Activated naive CD4-positive, alpha-beta T cell treated with anti-CD3 and anti-CD28 coated beads, Interleukin-2, amount 10 ng/mL, durations not matched to agents 7 days and 5 days (primary cell): ENCODE measurements around the gene MACROD1.

ENCODE experiments used
- CTCF ChIA-PET: fragments of 350-600 bp; sonication (Branson Sonifier 250); formaldehyde crosslinking; loops from one replicate; lab custom pipeline; 2021; ENCODE audit warnings: antibody characterized with exemption; lab: Charles Lee
- DNase-seq: peaks from one replicate; pipeline ENCODE4 v3.0.0-alpha.2; 2020
- H3K27ac Mint-ChIP-seq: one replicate; pipeline ENCODE4 v1.8.0; 2021; ENCODE audit warnings: mild to moderate bottlenecking, moderate library complexity, mixed read lengths
- H3K27me3 Mint-ChIP-seq: one replicate; pipeline ENCODE4 v1.8.0; 2021; ENCODE audit warnings: mild to moderate bottlenecking, mixed read lengths
- H3K36me3 Mint-ChIP-seq: one replicate; pipeline ENCODE4 v1.8.0; 2021; ENCODE audit warnings: mixed read lengths
- H3K4me1 Mint-ChIP-seq: one replicate; pipeline ENCODE4 v1.8.0; 2021; ENCODE audit warnings: mixed read lengths
- H3K4me3 Mint-ChIP-seq: one replicate; pipeline ENCODE4 v1.8.0; 2021; ENCODE audit warnings: mild to moderate bottlenecking, moderate library complexity, mixed read lengths
- H3K9me3 Mint-ChIP-seq: one replicate; pipeline ENCODE4 v1.8.0; 2021; ENCODE audit warnings: mixed read lengths

The MACROD1 gene

DNA sequence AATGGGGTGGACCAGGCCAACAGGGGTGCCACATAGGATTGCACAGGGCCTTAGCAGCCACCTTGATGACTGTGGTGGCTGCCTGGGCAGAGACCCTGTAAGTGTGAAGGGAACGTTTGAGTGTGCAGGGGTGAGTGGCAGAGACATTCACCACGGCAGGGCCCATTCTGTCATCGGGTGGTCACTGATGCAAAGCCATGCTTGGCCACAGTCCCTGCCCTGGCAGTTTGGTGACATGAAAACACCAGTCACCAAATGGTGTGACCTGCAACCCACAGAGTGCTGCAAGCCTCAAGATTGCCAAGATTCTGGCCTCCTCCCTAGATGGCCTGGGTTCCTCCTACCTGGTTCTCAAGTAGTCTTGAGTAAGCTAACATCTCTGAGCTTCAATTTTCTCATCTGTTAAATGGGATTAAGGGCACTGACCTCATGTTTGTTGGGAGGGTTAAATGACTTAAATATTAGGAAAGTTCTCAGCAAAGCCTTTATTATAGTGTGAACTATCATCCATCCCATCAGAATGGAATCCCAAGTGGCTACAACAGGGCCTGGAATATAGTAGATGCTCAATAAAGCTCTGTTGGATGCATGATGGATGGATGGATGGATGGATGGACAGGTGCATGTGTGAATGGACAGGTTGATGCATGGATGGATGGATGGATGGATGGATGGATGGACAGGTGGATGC is 53.0 kb downstream of the MACROD1 start:
- H3K9me3 Mint-ChIP-seq = no peaks in the 10 kb centered on the region
- H3K27me3 Mint-ChIP-seq = no peaks in the 10 kb centered on the region
- no peak overlapping the region for H3K27ac Mint-ChIP-seq
- DNase-seq = no peak
- H3K4me1 Mint-ChIP-seq = no peaks in the 10 kb centered on the region
- no peaks in the 10 kb centered on the region for H3K36me3 Mint-ChIP-seq
- no peak overlapping the region for H3K4me3 Mint-ChIP-seq
- CTCF ChIA-PET = no interaction called here

- no peak overlapping the region for H3K27ac Mint-ChIP-seq
- CTCF ChIA-PET = interaction anchor here (0.6 kb wide), 1 partner anchor 185 kb away, joined by 3 read pairs; no protein-coding TSS in a partner anchor
- no peaks in the 10 kb centered on the region for H3K36me3 Mint-ChIP-seq
- H3K4me3 Mint-ChIP-seq = no peak overlapping the region
- no peak for DNase-seq
- H3K9me3 Mint-ChIP-seq = no peaks in the 10 kb centered on the region
- no peaks in the 10 kb centered on the region for H3K27me3 Mint-ChIP-seq
- no peaks in the 10 kb centered on the region for H3K4me1 Mint-ChIP-seq
These were observed 55.2 kb downstream of the MACROD1 start for GRCh38 chr11:64110465-64111375.

DNA sequence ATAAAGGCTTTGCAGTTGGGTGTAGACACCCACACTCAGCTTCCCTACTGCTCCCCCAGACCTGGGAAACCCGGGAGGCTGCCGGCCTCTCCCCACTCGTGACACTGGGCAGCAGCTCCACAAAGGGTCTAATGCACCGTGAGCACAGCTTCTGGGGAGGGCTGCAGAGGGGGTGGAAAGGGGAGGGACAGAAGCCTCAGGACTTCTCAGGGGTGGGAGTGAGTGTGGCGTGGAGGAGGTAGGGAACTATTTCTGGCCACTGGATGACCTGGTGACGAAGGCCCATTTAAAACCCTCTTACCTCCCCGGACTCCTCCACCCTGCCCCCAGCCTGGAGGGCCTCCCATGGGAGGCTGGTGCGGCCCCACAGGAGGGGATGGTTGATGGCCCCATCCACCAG is 56.6 kb downstream of the MACROD1 start:
- CTCF ChIA-PET = interaction anchor here (1.8 kb wide), 1 partner anchor 109 kb away, joined by 3 read pairs; no protein-coding TSS in a partner anchor
- no peak overlapping the region for H3K4me3 Mint-ChIP-seq
- no peaks in the 10 kb centered on the region for H3K9me3 Mint-ChIP-seq
- no peak for DNase-seq
- H3K27me3 Mint-ChIP-seq = no peaks in the 10 kb centered on the region
- H3K36me3 Mint-ChIP-seq = no peaks in the 10 kb centered on the region
- H3K4me1 Mint-ChIP-seq = no peaks in the 10 kb centered on the region
- no peak overlapping the region for H3K27ac Mint-ChIP-seq

GRCh38 chr11:64107303-64107702 is 58.6 kb downstream of the MACROD1 start:
- CTCF ChIA-PET = no interaction called here
- no peak overlapping the region for H3K27ac Mint-ChIP-seq
- H3K27me3 Mint-ChIP-seq = no peaks in the 10 kb centered on the region
- H3K4me1 Mint-ChIP-seq = no peaks in the 10 kb centered on the region
- no peak for DNase-seq
- no peaks in the 10 kb centered on the region for H3K36me3 Mint-ChIP-seq
- no peak overlapping the region for H3K4me3 Mint-ChIP-seq
- no peaks in the 10 kb centered on the region for H3K9me3 Mint-ChIP-seq

GRCh38 chr11:64104632-64105031 is 61.3 kb downstream of the MACROD1 start:
- no peaks in the 10 kb centered on the region for H3K4me1 Mint-ChIP-seq
- H3K36me3 Mint-ChIP-seq = no peaks in the 10 kb centered on the region
- H3K4me3 Mint-ChIP-seq = no peak overlapping the region
- peaks cover under 1% of the 10 kb centered on the region for H3K27me3 Mint-ChIP-seq
- no peak overlapping the region for H3K27ac Mint-ChIP-seq
- CTCF ChIA-PET = no interaction called here
- no peaks in the 10 kb centered on the region for H3K9me3 Mint-ChIP-seq
- DNase-seq = no peak

GRCh38 chr11:64103277-64103985 is 62.5 kb downstream of the MACROD1 start:
- Mint-ChIP-seq H3K36me3 (no peaks in the 10 kb centered on the region), H3K27me3 (peaks cover 6% of the 10 kb centered on the region), H3K4me3 (no peak overlapping the region), H3K27ac (no peak overlapping the region), H3K4me1 (no peaks in the 10 kb centered on the region), H3K9me3 (no peaks in the 10 kb centered on the region)
- DNase-seq = no peak
- CTCF ChIA-PET = no interaction called here

GRCh38 chr11:64102005-64102738 is 63.7 kb downstream of the MACROD1 start:
- Mint-ChIP-seq H3K27me3 (peaks cover 6% of the 10 kb centered on the region), H3K4me1 (no peaks in the 10 kb centered on the region), H3K36me3 (no peaks in the 10 kb centered on the region), H3K27ac (no peak overlapping the region), H3K9me3 (no peaks in the 10 kb centered on the region), H3K4me3 (no peak overlapping the region)
- CTCF ChIA-PET = no interaction called here
- no peak for DNase-seq

DNA sequence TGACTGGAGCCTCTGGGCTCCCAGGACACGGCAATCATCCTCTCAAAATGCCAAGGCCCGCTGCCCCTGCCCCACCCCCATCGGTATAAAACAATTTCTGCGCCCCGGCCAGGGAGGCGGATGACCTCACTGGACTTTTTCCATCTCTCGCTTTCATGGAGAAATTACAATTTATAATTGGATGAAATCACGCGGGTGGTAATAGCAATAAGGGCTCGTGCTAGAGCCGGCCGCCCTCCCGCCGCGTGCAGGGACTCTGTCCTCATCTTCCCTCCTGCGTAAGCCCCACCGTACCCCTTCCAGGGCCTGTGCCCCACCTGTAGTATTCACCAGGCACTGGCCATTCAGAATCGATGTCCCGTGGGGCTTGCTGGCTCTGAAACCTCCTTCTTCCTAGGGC is 64.5 kb downstream of the MACROD1 start:
- no peaks in the 10 kb centered on the region for H3K4me1 Mint-ChIP-seq
- peaks cover 6% of the 10 kb centered on the region for H3K27me3 Mint-ChIP-seq
- DNase-seq = no peak
- no peaks in the 10 kb centered on the region for H3K36me3 Mint-ChIP-seq
- no peak overlapping the region for H3K4me3 Mint-ChIP-seq
- CTCF ChIA-PET = no interaction called here
- H3K27ac Mint-ChIP-seq = no peak overlapping the region
- H3K9me3 Mint-ChIP-seq = no peaks in the 10 kb centered on the region

DNA sequence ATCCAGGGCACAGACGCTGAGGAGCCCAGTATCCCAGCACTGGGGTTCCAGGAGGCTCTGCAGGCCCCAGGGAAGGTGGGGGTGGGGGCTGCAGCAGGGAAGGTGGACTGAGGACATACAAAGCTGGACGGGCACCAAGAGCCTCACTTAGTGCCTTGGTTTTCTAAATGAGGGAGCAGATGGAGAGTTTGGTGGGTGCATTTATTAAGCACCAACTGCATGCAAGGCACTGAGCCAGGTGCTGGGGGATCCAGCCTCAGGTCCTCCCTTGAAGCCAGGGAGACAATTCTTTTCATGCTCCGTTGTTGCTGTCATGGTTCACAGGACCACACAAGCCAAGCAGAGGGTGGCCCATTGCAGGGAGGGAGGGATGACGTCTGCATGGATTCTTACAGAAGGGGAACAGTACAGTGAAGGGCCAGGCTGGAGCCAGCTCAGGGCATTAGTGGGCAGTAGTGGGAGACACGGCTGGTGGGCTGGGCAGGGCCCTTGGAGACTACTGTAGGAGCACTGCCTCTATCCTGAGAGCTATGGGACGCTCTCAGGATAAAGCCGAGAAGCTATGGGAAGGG is 65.0 kb downstream of the MACROD1 start:
- no peaks in the 10 kb centered on the region for H3K36me3 Mint-ChIP-seq
- H3K4me3 Mint-ChIP-seq = no peak overlapping the region
- H3K4me1 Mint-ChIP-seq = no peaks in the 10 kb centered on the region
- peaks cover 6% of the 10 kb centered on the region for H3K27me3 Mint-ChIP-seq
- no peak for DNase-seq
- H3K9me3 Mint-ChIP-seq = no peaks in the 10 kb centered on the region
- CTCF ChIA-PET = no interaction called here
- H3K27ac Mint-ChIP-seq = no peak overlapping the region

GRCh38 chr11:64100360-64100759 is 65.6 kb downstream of the MACROD1 start:
- DNase-seq = no peak
- H3K27me3 Mint-ChIP-seq = peaks cover 7% of the 10 kb centered on the region
- no peak overlapping the region for H3K27ac Mint-ChIP-seq
- H3K4me1 Mint-ChIP-seq = no peaks in the 10 kb centered on the region
- H3K4me3 Mint-ChIP-seq = no peak overlapping the region
- no peaks in the 10 kb centered on the region for H3K36me3 Mint-ChIP-seq
- CTCF ChIA-PET = no interaction called here
- no peaks in the 10 kb centered on the region for H3K9me3 Mint-ChIP-seq

DNA sequence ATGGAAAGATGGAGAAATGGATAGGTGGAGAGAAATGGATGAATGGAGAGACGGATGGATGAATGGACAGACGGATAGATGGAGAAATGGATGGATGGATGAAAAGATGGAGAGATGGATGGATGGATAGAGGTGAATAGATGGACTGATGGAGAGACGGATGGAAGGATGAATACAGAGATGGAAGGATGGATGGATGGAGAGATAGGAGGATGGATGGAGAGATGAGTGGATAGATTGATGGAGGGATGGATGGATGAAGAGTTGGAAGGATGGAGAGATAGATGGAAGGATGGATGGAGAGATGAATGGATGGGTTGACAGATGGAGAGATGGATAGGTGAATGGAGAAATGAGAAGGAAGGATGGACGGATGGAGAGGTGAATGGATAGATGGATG is 66.5 kb downstream of the MACROD1 start:
- no peak for DNase-seq
- Mint-ChIP-seq H3K27ac (no peak overlapping the region), H3K27me3 (peaks cover 10% of the 10 kb centered on the region), H3K36me3 (no peaks in the 10 kb centered on the region), H3K9me3 (no peaks in the 10 kb centered on the region), H3K4me3 (no peak overlapping the region), H3K4me1 (no peaks in the 10 kb centered on the region)
- CTCF ChIA-PET = no interaction called here

GRCh38 chr11:64098318-64098831 is 67.5 kb downstream of the MACROD1 start:
- no peaks in the 10 kb centered on the region for H3K9me3 Mint-ChIP-seq
- CTCF ChIA-PET = no interaction called here
- H3K4me3 Mint-ChIP-seq = no peak overlapping the region
- H3K36me3 Mint-ChIP-seq = no peaks in the 10 kb centered on the region
- no peak for DNase-seq
- no peaks in the 10 kb centered on the region for H3K4me1 Mint-ChIP-seq
- H3K27me3 Mint-ChIP-seq = peaks cover 10% of the 10 kb centered on the region
- H3K27ac Mint-ChIP-seq = no peak overlapping the region

GRCh38 chr11:64097468-64098317 is 68.2 kb downstream of the MACROD1 start:
- H3K9me3 Mint-ChIP-seq = no peaks in the 10 kb centered on the region
- no peak for DNase-seq
- no peaks in the 10 kb centered on the region for H3K36me3 Mint-ChIP-seq
- H3K27me3 Mint-ChIP-seq = peaks cover 10% of the 10 kb centered on the region
- no peak overlapping the region for H3K27ac Mint-ChIP-seq
- no peaks in the 10 kb centered on the region for H3K4me1 Mint-ChIP-seq
- CTCF ChIA-PET = no interaction called here
- H3K4me3 Mint-ChIP-seq = no peak overlapping the region
